ENCODE data around the gene KATNB1. TPM values are rescaled to one million over a fixed set of nuclear protein-coding genes. Genes with fewer than 3 reads are reported as not detected.

Gene KATNB1
- total RNA-seq, 1 donor from 2014 or later = 24.9 TPM

- no peak overlapping the region for H3K4me3 Mint-ChIP-seq
- no peak for DNase-seq (ENCODE audit: low spot score in 2 of 2, unreplicated experiment in 2 of 2)
- peaks cover 11% of the 10 kb centered on the region for H3K4me1 Mint-ChIP-seq
- no peaks in the 10 kb centered on the region for H3K27me3 Mint-ChIP-seq (ENCODE audit: low read depth)
- no peak overlapping the region for H3K27ac Mint-ChIP-seq
- peaks cover 19% of the 10 kb centered on the region for H3K36me3 Mint-ChIP-seq
- no peaks in the 10 kb centered on the region for H3K9me3 Mint-ChIP-seq
- TF ChIP-seq CTCF (IDR thresholded peaks at IDR 0.05; ENCODE audit: unreplicated experiment) = no peak
Measured at GRCh38 chr16:57762365-57763040, 26.9 kb downstream of the KATNB1 start.

- Mint-ChIP-seq H3K4me1 (peaks cover 11% of the 10 kb centered on the region), H3K36me3 (peaks cover 19% of the 10 kb centered on the region), H3K4me3 (no peak overlapping the region), H3K27me3 (ENCODE audit: low read depth) (no peaks in the 10 kb centered on the region), H3K9me3 (no peaks in the 10 kb centered on the region), H3K27ac (peak overlapping the region; percentile 39)
- DNase-seq (ENCODE audit: low spot score in 2 of 2, unreplicated experiment in 2 of 2) = no peak
- TF ChIP-seq CTCF (IDR thresholded peaks at IDR 0.05; ENCODE audit: unreplicated experiment) = no peak
Measured at GRCh38 chr16:57763285-57764005, 27.9 kb downstream of the KATNB1 start.

GRCh38 chr16:57764006-57764340 lies 28.4 kb downstream of the KATNB1 start:
- DNase-seq (ENCODE audit: low spot score in 2 of 2, unreplicated experiment in 2 of 2) = no peak
- H3K4me1 Mint-ChIP-seq = peaks cover 11% of the 10 kb centered on the region
- H3K27me3 Mint-ChIP-seq (ENCODE audit: low read depth) = no peaks in the 10 kb centered on the region
- no peak overlapping the region for H3K27ac Mint-ChIP-seq
- H3K4me3 Mint-ChIP-seq = no peak overlapping the region
- peaks cover 19% of the 10 kb centered on the region for H3K36me3 Mint-ChIP-seq
- H3K9me3 Mint-ChIP-seq = no peaks in the 10 kb centered on the region
- no peak for TF ChIP-seq CTCF (IDR thresholded peaks at IDR 0.05; ENCODE audit: unreplicated experiment)

- Mint-ChIP-seq H3K9me3 (no peaks in the 10 kb centered on the region), H3K36me3 (peaks cover 19% of the 10 kb centered on the region), H3K27ac (no peak overlapping the region), H3K27me3 (ENCODE audit: low read depth) (no peaks in the 10 kb centered on the region), H3K4me1 (peaks cover 9% of the 10 kb centered on the region), H3K4me3 (no peak overlapping the region)
- DNase-seq (ENCODE audit: low spot score in 2 of 2, unreplicated experiment in 2 of 2) = no peak
- TF ChIP-seq CTCF (IDR thresholded peaks at IDR 0.05; ENCODE audit: unreplicated experiment) = no peak
Measured at GRCh38 chr16:57764341-57765159, 29.0 kb downstream of the KATNB1 start.

GRCh38 chr16:57765160-57765728 lies 29.7 kb downstream of the KATNB1 start:
- Mint-ChIP-seq H3K9me3 (no peaks in the 10 kb centered on the region), H3K36me3 (peaks cover 17% of the 10 kb centered on the region), H3K4me3 (no peak overlapping the region), H3K27me3 (ENCODE audit: low read depth) (no peaks in the 10 kb centered on the region), H3K27ac (no peak overlapping the region), H3K4me1 (peaks cover 4% of the 10 kb centered on the region)
- TF ChIP-seq CTCF (IDR thresholded peaks at IDR 0.05; ENCODE audit: unreplicated experiment) = no peak
- DNase-seq (ENCODE audit: low spot score in 2 of 2, unreplicated experiment in 2 of 2) = no peak

All from mesothelial cell of epicardium (in vitro differentiated cells).